Measurements from ENCODE around the gene CADM1. TPM values are rescaled to one million over a fixed set of nuclear protein-coding genes. Genes with fewer than 3 reads are reported as not detected.

Gene CADM1
- total and polyA plus RNA-seq, 4 donors: 13.0 to 40.6 (median 28.9) TPM

DNA sequence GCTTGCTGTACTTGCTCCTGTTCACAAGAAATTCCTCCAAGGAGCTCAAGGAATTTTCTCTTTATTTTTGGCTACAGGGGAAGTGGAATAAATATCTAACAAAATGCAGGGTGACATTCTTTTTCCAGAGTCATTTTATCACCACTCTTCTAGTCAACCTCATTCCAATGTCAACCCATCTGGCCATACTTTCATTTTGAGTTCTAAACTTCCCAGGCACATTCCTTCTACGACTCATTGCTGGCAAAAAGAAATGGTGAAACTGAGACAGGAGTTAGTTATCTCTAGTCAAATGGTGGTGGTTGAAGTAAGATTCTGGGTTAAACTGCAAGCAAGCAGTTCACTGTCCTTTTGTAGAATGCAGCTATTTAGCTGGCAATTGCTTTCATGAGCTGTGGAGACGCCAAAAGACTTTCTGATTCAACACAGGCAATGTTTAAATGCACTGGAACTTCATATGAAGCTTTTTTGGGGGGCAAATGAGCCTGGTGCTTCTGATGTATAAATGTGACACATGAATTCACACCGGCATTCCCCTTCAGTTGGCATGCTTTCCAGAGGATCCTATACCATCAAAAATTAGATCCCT lies 304.6 kb downstream of the CADM1 start:
- Histone ChIP-seq H3K9ac (ENCODE audit: low read depth in 1 of 2, low read length in 2 of 2) (no peak overlapping the region), H3K4me1 (ENCODE audit: control insufficient read depth in 4 of 4, insufficient read depth in 4 of 4, low read length in 3 of 4) (no peaks in the 10 kb centered on the region), H3K27ac (ENCODE audit: low read depth in 1 of 2, low read length in 2 of 2) (no peak overlapping the region), H3K4me3 (ENCODE audit: low read depth in 1 of 3, low read length in 3 of 3) (no peak overlapping the region), H3K36me3 (ENCODE audit: control insufficient read depth in 4 of 4, insufficient read depth in 3 of 4, low read depth in 1 of 4, low read length in 3 of 4) (peaks cover 0 to 4% (median 3%) of the 10 kb centered on the region in 4 donors), H3K9me3 (ENCODE audit: control insufficient read depth in 4 of 4, low read length in 3 of 4) (no peaks in the 10 kb centered on the region), H3K27me3 (ENCODE audit: control insufficient read depth in 4 of 4, insufficient read depth in 4 of 4, low read length in 3 of 4) (no peaks in the 10 kb centered on the region)
- DNase-seq (ENCODE audit: low spot score): no peak
- no peak for TF ChIP-seq MAX (IDR thresholded peaks at IDR 0.05)
- TF ChIP-seq HNF4A (conservative IDR thresholded peaks at IDR 0.05): no peak
- TF ChIP-seq SP1 (IDR thresholded peaks at IDR 0.05): no peak
- TF ChIP-seq TAF1 (conservative IDR thresholded peaks at IDR 0.05): no peak
- no peak for TF ChIP-seq ZBTB33 (IDR thresholded peaks at IDR 0.05)
- no peak for TF ChIP-seq JUND (IDR thresholded peaks at IDR 0.05)
- TF ChIP-seq, protein P1, sequence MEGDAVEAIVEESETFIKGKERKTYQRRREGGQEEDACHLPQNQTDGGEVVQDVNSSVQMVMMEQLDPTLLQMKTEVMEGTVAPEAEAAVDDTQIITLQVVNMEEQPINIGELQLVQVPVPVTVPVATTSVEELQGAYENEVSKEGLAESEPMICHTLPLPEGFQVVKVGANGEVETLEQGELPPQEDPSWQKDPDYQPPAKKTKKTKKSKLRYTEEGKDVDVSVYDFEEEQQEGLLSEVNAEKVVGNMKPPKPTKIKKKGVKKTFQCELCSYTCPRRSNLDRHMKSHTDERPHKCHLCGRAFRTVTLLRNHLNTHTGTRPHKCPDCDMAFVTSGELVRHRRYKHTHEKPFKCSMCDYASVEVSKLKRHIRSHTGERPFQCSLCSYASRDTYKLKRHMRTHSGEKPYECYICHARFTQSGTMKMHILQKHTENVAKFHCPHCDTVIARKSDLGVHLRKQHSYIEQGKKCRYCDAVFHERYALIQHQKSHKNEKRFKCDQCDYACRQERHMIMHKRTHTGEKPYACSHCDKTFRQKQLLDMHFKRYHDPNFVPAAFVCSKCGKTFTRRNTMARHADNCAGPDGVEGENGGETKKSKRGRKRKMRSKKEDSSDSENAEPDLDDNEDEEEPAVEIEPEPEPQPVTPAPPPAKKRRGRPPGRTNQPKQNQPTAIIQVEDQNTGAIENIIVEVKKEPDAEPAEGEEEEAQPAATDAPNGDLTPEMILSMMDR (IDR thresholded peaks at IDR 0.05; ENCODE audit: low read depth, low read length, missing input control): no peak
- no peak for TF ChIP-seq RXRA (IDR thresholded peaks at IDR 0.05)
- TF ChIP-seq EGR1 (IDR thresholded peaks at IDR 0.05; ENCODE audit: low read depth in 2 of 2): no peak
- TF ChIP-seq FOXA2 (IDR thresholded peaks at IDR 0.05): no peak
- no peak for TF ChIP-seq RAD21 (IDR thresholded peaks at IDR 0.05)
- TF ChIP-seq NR2F2 (IDR thresholded peaks at IDR 0.05): no peak
- TF ChIP-seq YY1 (IDR thresholded peaks at IDR 0.05): no peak
- TF ChIP-seq, protein P2, sequence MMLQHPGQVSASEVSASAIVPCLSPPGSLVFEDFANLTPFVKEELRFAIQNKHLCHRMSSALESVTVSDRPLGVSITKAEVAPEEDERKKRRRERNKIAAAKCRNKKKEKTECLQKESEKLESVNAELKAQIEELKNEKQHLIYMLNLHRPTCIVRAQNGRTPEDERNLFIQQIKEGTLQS (IDR thresholded peaks at IDR 0.05): no peak
- TF ChIP-seq, protein P3, sequence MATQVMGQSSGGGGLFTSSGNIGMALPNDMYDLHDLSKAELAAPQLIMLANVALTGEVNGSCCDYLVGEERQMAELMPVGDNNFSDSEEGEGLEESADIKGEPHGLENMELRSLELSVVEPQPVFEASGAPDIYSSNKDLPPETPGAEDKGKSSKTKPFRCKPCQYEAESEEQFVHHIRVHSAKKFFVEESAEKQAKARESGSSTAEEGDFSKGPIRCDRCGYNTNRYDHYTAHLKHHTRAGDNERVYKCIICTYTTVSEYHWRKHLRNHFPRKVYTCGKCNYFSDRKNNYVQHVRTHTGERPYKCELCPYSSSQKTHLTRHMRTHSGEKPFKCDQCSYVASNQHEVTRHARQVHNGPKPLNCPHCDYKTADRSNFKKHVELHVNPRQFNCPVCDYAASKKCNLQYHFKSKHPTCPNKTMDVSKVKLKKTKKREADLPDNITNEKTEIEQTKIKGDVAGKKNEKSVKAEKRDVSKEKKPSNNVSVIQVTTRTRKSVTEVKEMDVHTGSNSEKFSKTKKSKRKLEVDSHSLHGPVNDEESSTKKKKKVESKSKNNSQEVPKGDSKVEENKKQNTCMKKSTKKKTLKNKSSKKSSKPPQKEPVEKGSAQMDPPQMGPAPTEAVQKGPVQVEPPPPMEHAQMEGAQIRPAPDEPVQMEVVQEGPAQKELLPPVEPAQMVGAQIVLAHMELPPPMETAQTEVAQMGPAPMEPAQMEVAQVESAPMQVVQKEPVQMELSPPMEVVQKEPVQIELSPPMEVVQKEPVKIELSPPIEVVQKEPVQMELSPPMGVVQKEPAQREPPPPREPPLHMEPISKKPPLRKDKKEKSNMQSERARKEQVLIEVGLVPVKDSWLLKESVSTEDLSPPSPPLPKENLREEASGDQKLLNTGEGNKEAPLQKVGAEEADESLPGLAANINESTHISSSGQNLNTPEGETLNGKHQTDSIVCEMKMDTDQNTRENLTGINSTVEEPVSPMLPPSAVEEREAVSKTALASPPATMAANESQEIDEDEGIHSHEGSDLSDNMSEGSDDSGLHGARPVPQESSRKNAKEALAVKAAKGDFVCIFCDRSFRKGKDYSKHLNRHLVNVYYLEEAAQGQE (IDR thresholded peaks at IDR 0.05): no peak
- TF ChIP-seq FOXA1 (IDR thresholded peaks at IDR 0.05): no peak
- TF ChIP-seq HNF4G (IDR thresholded peaks at IDR 0.05): no peak
- WGBS: 86% methylated on average over 3 of the region's 3 CpGs

Data from liver (tissue), 9 donors.